H1 (cell line): Measurements from ENCODE around the gene WDR13. TPM values are rescaled to one million over a fixed set of nuclear protein-coding genes. Genes with fewer than 3 reads are reported as not detected.

ENCODE experiments used
- CTCF ChIA-PET: fragments of 300-600 bp; sonication (Branson Sonifier 250); formaldehyde crosslinking; loops from one replicate; lab custom pipeline; 2021; ENCODE audit not compliant: partially characterized antibody; lab: Charles Lee
- POLR2A ChIA-PET: fragments of 300-600 bp; sonication (Branson Sonifier 250); formaldehyde crosslinking; loops from one replicate; lab custom pipeline; 2021; ENCODE audit warnings: inconsistent platforms; ENCODE audit not compliant: partially characterized antibody; lab: Charles Lee
- DNase-seq, 2 experiments: peaks; one replicate each; pipeline versions ENCODE4 v3.0.0 to v3.0.0-alpha.2; 2010 to 2022; ENCODE audit warnings: low spot score in 2 of 2, low read depth in 1 of 2, mixed read lengths in 1 of 2
- FAIRE-seq: peaks from 2 replicates; lab custom pipeline; 2011; peaks lifted over from hg19 to GRCh38; lab: Jason Lieb, UNC
- H2AFZ ChIP-seq: 2 replicates; pipeline ENCODE4 v1.8.1; 2012; ENCODE audit warnings: low read length, inconsistent platforms
- H2AK5ac ChIP-seq: 2 replicates; pipeline ENCODE4 v1.6.1; 2013; ENCODE audit warnings: low read depth, low read length
- H2BK120ac ChIP-seq: replicated peaks from 2 replicates; pipeline ENCODE3; 2013; ENCODE audit warnings: low read depth, low read length, inconsistent platforms
- H2BK12ac ChIP-seq: 2 replicates; pipeline ENCODE4 v1.6.1; 2013; ENCODE audit warnings: low read depth, low read length
- H2BK15ac ChIP-seq: 2 replicates; pipeline ENCODE4 v1.6.1; 2013; ENCODE audit warnings: low read length
- H2BK20ac ChIP-seq: 2 replicates; pipeline ENCODE4 v1.6.1; 2013; ENCODE audit warnings: low read length
- H2BK5ac ChIP-seq: 2 replicates; pipeline ENCODE4 v1.6.1; 2013; ENCODE audit warnings: low read depth, low read length
- H3K14ac ChIP-seq: 2 replicates; pipeline ENCODE4 v1.6.1; 2013; ENCODE audit warnings: inconsistent platforms; ENCODE audit not compliant: insufficient read length
- H3K18ac ChIP-seq: 2 replicates; pipeline ENCODE4 v1.6.1; 2013; ENCODE audit warnings: low read length; ENCODE audit errors: extremely low read depth
- H3K23ac ChIP-seq: 2 replicates; pipeline ENCODE4 v1.6.1; 2013; ENCODE audit warnings: inconsistent platforms; ENCODE audit not compliant: insufficient read length
- H3K23me2 ChIP-seq: 2 replicates; pipeline ENCODE4 v1.6.1; 2013; ENCODE audit warnings: low read depth, low read length
- H3K27ac ChIP-seq: 2 replicates; pipeline ENCODE4 v1.6.1; 2011; ENCODE audit warnings: low read depth, low read length, inconsistent platforms
- H3K27me3 ChIP-seq, 4 experiments: replicated peaks in 1 of 4; 1 replicate in 1 of 4; 2 replicates in 3 of 4; pipeline versions ENCODE4 v1.6.1 to v1.8.1; 2011 to 2013; ENCODE audit warnings: low read length in 3 of 4, mild to moderate bottlenecking in 3 of 4, inconsistent platforms in 2 of 4, mixed read lengths in 2 of 4, moderate library complexity in 1 of 4; ENCODE audit not compliant: control insufficient read depth in 3 of 4, insufficient read depth in 3 of 4; ENCODE audit errors: extremely low read depth in 1 of 4
- H3K36me3 ChIP-seq, 4 experiments: 2 replicates each; pipeline versions ENCODE4 v1.6.1 to v1.8.1; 2011 to 2013; ENCODE audit warnings: mild to moderate bottlenecking in 4 of 4, low read length in 3 of 4, moderate library complexity in 2 of 4, control low read depth in 1 of 4, inconsistent platforms in 1 of 4; ENCODE audit not compliant: insufficient read depth in 4 of 4, control insufficient read depth in 2 of 4
- H3K4ac ChIP-seq: replicated peaks from 2 replicates; pipeline ENCODE3; 2013; ENCODE audit warnings: low read length, low read depth, mixed read lengths, inconsistent platforms; ENCODE audit not compliant: insufficient read length
- H3K4me1 ChIP-seq, 4 experiments: replicated peaks in 1 of 4; 1 replicate in 1 of 4; 2 replicates in 3 of 4; pipeline versions ENCODE4 v1.6.1 to v1.8.1; 2011 to 2013; ENCODE audit warnings: low read length in 3 of 4, inconsistent platforms in 2 of 4, mixed read lengths in 1 of 4; ENCODE audit not compliant: insufficient read depth in 4 of 4, control insufficient read depth in 3 of 4
- H3K4me2 ChIP-seq, 2 experiments: 2 replicates each; pipeline versions ENCODE4 v1.6.1 to v1.8.1; 2011 to 2013; ENCODE audit warnings: low read depth in 2 of 2, low read length in 2 of 2, control low read depth in 1 of 2, inconsistent platforms in 1 of 2, mild to moderate bottlenecking in 1 of 2; ENCODE audit not compliant: insufficient read depth in 1 of 2
- H3K4me3 ChIP-seq, 4 experiments: fragments of 200-600, 300-600 bp in 1 of 4; sonication (generic), shearing (Covaris generic), sonication (Bioruptor Twin) in 1 of 4; 2 replicates each; pipeline versions ENCODE4 v1.5.1 to v1.8.1; 2011 to 2016; ENCODE audit warnings: low read length in 4 of 4, low read depth in 3 of 4, control low read depth in 2 of 4, inconsistent platforms in 2 of 4, mild to moderate bottlenecking in 2 of 4, mixed read lengths in 1 of 4, moderate library complexity in 1 of 4; ENCODE audit not compliant: insufficient read depth in 2 of 4; ENCODE audit errors: extremely low read depth in 1 of 4
- H3K56ac ChIP-seq: replicated peaks from 2 replicates; pipeline ENCODE3; 2013; ENCODE audit warnings: low read depth, mild to moderate bottlenecking, mixed read lengths, low read length, inconsistent platforms; ENCODE audit not compliant: insufficient read length
- H3K79me1 ChIP-seq: 2 replicates; pipeline ENCODE4 v1.6.1; 2013; ENCODE audit warnings: low read depth, low read length, control low read depth
- H3K79me2 ChIP-seq, 2 experiments: 2 replicates each; pipeline versions ENCODE4 v1.6.1 to v1.8.1; 2012 to 2013; ENCODE audit warnings: low read length in 2 of 2, mild to moderate bottlenecking in 2 of 2, inconsistent platforms in 1 of 2; ENCODE audit not compliant: insufficient read depth in 2 of 2, control insufficient read depth in 1 of 2
- H3K9ac ChIP-seq, 4 experiments: replicated peaks in 1 of 4; 1 replicate in 1 of 4; 2 replicates in 3 of 4; pipeline versions ENCODE4 v1.6.1 to v1.8.1; 2011 to 2013; ENCODE audit warnings: low read depth in 3 of 4, low read length in 3 of 4, control low read depth in 2 of 4, mild to moderate bottlenecking in 2 of 4, moderate library complexity in 2 of 4, inconsistent platforms in 1 of 4; ENCODE audit errors: extremely low read depth in 1 of 4
- H3K9me3 ChIP-seq, 2 experiments: 2 replicates each; pipeline versions ENCODE4 v1.6.1 to v1.8.1; 2012 to 2013; ENCODE audit warnings: mild to moderate bottlenecking in 2 of 2, moderate library complexity in 2 of 2, control low read depth in 1 of 2, inconsistent platforms in 1 of 2, low read depth in 1 of 2, low read length in 1 of 2, mixed read lengths in 1 of 2; ENCODE audit not compliant: insufficient read depth in 2 of 2
- H4K20me1 ChIP-seq, 2 experiments: replicated peaks in 1 of 2; 2 replicates each; pipeline versions ENCODE3 to v1.8.1; 2011 to 2013; ENCODE audit warnings: inconsistent platforms in 2 of 2, low read length in 2 of 2, mild to moderate bottlenecking in 1 of 2; ENCODE audit not compliant: insufficient read depth in 2 of 2, control insufficient read depth in 1 of 2
- H4K5ac ChIP-seq: 2 replicates; pipeline ENCODE4 v1.6.1; 2013; ENCODE audit warnings: low read length, low read depth, mixed read lengths, inconsistent platforms; ENCODE audit not compliant: insufficient read length
- H4K8ac ChIP-seq: 2 replicates; pipeline ENCODE4 v1.8.0; 2013; ENCODE audit warnings: mild to moderate bottlenecking, moderate library complexity, low read length, inconsistent platforms; ENCODE audit not compliant: insufficient read depth; ENCODE audit errors: extremely low read depth
- H4K91ac ChIP-seq: replicated peaks from 2 replicates; pipeline ENCODE3; 2013; ENCODE audit warnings: low read length, mixed read lengths, inconsistent platforms; ENCODE audit not compliant: insufficient read length
- ASH2L ChIP-seq: fragments of 200-600, 300-600 bp; sonication (generic); IDR thresholded peaks from one replicate; pipeline ENCODE4 v1.7.1; 2017; ENCODE audit warnings: low read length
- BCL11A ChIP-seq, 2 experiments: IDR thresholded peaks; one replicate each; pipeline ENCODE4 v1.6.1; 2011; ENCODE audit warnings: low read depth in 2 of 2, low read length in 2 of 2, mild to moderate bottlenecking in 2 of 2
- FOSL1 ChIP-seq: IDR thresholded peaks from 2 replicates; pipeline ENCODE4 v1.6.1; 2011; ENCODE audit warnings: mild to moderate bottlenecking, low read depth, low read length, moderate library complexity; ENCODE audit not compliant: insufficient read depth
- HDAC6 ChIP-seq: IDR thresholded peaks from one replicate; pipeline ENCODE4 v1.7.1; 2012; ENCODE audit warnings: low read depth, mild to moderate bottlenecking, inconsistent platforms, low read length, moderate library complexity
- JUN ChIP-seq: IDR thresholded peaks from 2 replicates; pipeline ENCODE4 v1.6.1; 2011; ENCODE audit warnings: low read depth, mild to moderate bottlenecking, improper control_type of control experiment, low read length
- KDM1A ChIP-seq: fragments of 200-600, 300-600 bp; sonication (generic); IDR thresholded peaks from 2 replicates; pipeline ENCODE4 v1.7.1; 2016; ENCODE audit warnings: mild to moderate bottlenecking, low read length, borderline replicate concordance
- MAFK ChIP-seq: IDR thresholded peaks from 2 replicates; pipeline ENCODE4 v1.6.1; 2012; ENCODE audit warnings: low read depth, mild to moderate bottlenecking, improper control_type of control experiment, low read length
- NRF1 ChIP-seq: IDR thresholded peaks from 2 replicates; pipeline ENCODE4 v1.6.1; 2011; ENCODE audit warnings: mild to moderate bottlenecking, low read depth, low read length, improper control_type of control experiment
- RNF2 ChIP-seq: fragments of 200-900, 300-1000 bp; sonication (generic); IDR thresholded peaks from 2 replicates; pipeline ENCODE4 v1.7.1; 2016; ENCODE audit warnings: borderline replicate concordance, low read depth, mild to moderate bottlenecking, antibody characterized with exemption, low read length; ENCODE audit not compliant: poor library complexity, severe bottlenecking; ENCODE audit errors: missing control alignments
- SAP30 ChIP-seq: fragments of 300-600 bp; sonication (generic); IDR thresholded peaks from 2 replicates; pipeline ENCODE4 v1.7.1; 2012; ENCODE audit warnings: low read length, moderate library complexity, mild to moderate bottlenecking, inconsistent platforms; ENCODE audit not compliant: insufficient read depth, insufficient replicate concordance
- SIRT6 ChIP-seq: IDR thresholded peaks from one replicate; pipeline ENCODE4 v1.7.1; 2012; ENCODE audit warnings: low read length, inconsistent platforms
- SP1 ChIP-seq: IDR thresholded peaks from 2 replicates; pipeline ENCODE4 v1.6.1; 2011; ENCODE audit warnings: low read depth, low read length
- SUZ12 ChIP-seq: fragments of 200-600 bp; sonication (generic); IDR thresholded peaks from 2 replicates; pipeline ENCODE4 v1.6.1; 2012; ENCODE audit warnings: mild to moderate bottlenecking, inconsistent platforms, low read length, moderate library complexity, mixed read lengths
- USF2 ChIP-seq: IDR thresholded peaks from 2 replicates; pipeline ENCODE4 v1.6.1; 2011; ENCODE audit warnings: low read length, improper control_type of control experiment
- WGBS, 2 experiments: shearing (Covaris generic) in 1 of 2; methylation state at CpG; one replicate each; pipeline versions ENCODE4 v1.1.6 to v1.1.7; 2013 to 2015; ENCODE audit warnings: low lambda C conversion rate in 2 of 2, mixed read lengths in 2 of 2, inconsistent platforms in 1 of 2, low coverage in 1 of 2, missing lambda C conversion rate in 1 of 2; ENCODE audit not compliant: insufficient replicate concordance in 2 of 2, insufficient coverage in 1 of 2, insufficient read length in 1 of 2; ENCODE audit errors: extremely low coverage in 1 of 2, missing lambda C conversion rate in 1 of 2; 5-methylcytosine and 5-hydroxymethylcytosine counted together
- polyA plus RNA-seq, 7 experiments: library from polyadenylated mRNA; depleted of rRNA in 3 of 7; stranded (reverse) in 5 of 7; unstranded in 2 of 7; fragments of >200 nt in 5 of 7; fragments of 200-250 nt in 2 of 7; gene quantifications; 1 replicate in 5 of 7; 2 replicates in 1 of 7; 4 replicates in 1 of 7; pipeline versions ENCODE4 v1.2.1 to v1.2.3, GENCODE V29; 2011 to 2013; ENCODE audit warnings: missing spikeins in 2 of 7, mixed read lengths in 2 of 7
- total RNA-seq: library from RNA; stranded (reverse); fragmentation: NEBNext Ultra II Directional; extraction: Animal tissue kit (Norgen Biotek cat#: 25700); gene quantifications from 2 replicates; pipeline ENCODE4 v1.2.1, GENCODE V29; 2021

The WDR13 gene
- total and polyA plus RNA-seq, 2 of the 8 experiments (the other 6 are each of a cell fraction or from before 2014, with no cell fraction given): 19.4 to 46.3 TPM

- DNase-seq (no peak), FAIRE-seq (no peak)
- Histone ChIP-seq H4K8ac (no peak overlapping the region), H2BK5ac (no peak overlapping the region), H3K79me1 (no peaks in the 10 kb centered on the region), H3K9ac (no peak overlapping the region), H3K27ac (no peak overlapping the region), H3K18ac (no peak overlapping the region), H3K56ac (no peak overlapping the region), H2BK120ac (no peak overlapping the region), H3K4me2 (no peak overlapping the region), H2BK15ac (no peak overlapping the region), H2AFZ (no peak overlapping the region), H4K20me1 (no peaks in the 10 kb centered on the region), H3K23ac (no peak overlapping the region), H3K36me3 (no peaks in the 10 kb centered on the region), H2AK5ac (no peak overlapping the region), H3K4ac (no peak overlapping the region), H4K91ac (no peak overlapping the region), H2BK12ac (0 out of 2 replicates have a peak overlapping the region, but pooled peaks have one; percentile 23), H3K79me2 (no peaks in the 10 kb centered on the region), H4K5ac (no peak overlapping the region), H3K27me3 (no peaks in the 10 kb centered on the region), H3K23me2 (no peaks in the 10 kb centered on the region), H3K4me1 (no peaks in the 10 kb centered on the region), H3K4me3 (no peak overlapping the region), H3K9me3 (no peaks in the 10 kb centered on the region), H2BK20ac (no peak overlapping the region), H3K14ac (no peak overlapping the region)
- CTCF ChIA-PET: no interaction called here
- POLR2A ChIA-PET: interaction anchor here (1.1 kb wide), 2 partner anchors 65 to 129 kb away, joined by 3 read pairs; partner anchors contain the start of gene GLOD5
- WGBS, 2 experiments: 97% methylated on average over 10 of the region's 10 CpGs; no CpG with 5 or more reads in 1 of the 2 experiments
- TF ChIP-seq SP1: no peak
- TF ChIP-seq NRF1: no peak
- TF ChIP-seq HDAC6: no peak
- no peak for TF ChIP-seq KDM1A
- TF ChIP-seq USF2: no peak
- no peak for TF ChIP-seq SIRT6
- no peak for TF ChIP-seq MAFK
- no peak for TF ChIP-seq SUZ12
- TF ChIP-seq SAP30: no peak
- no peak for TF ChIP-seq BCL11A (IDR thresholded peaks at IDR 0.05; ENCODE audit: low read depth in 2 of 2, low read length in 2 of 2)
- TF ChIP-seq FOSL1: no peak
- TF ChIP-seq ASH2L: no peak
- TF ChIP-seq JUN: no peak
- TF ChIP-seq RNF2: no peak
These were observed 34.9 kb downstream of the WDR13 start for GRCh38 chrX:48632207-48632606.
